ENCODE measurements around the gene CFLAR. TPM values are rescaled to one million over a fixed set of nuclear protein-coding genes. Genes with fewer than 3 reads are reported as not detected.
A peak's percentile ranks its signal among the peaks of the same experiment; 100 is the strongest.
"Not testable (repeated sequence)": the region's sequence is repeated elsewhere in the genome, so short reads cannot be mapped to it uniquely, and the experiment has no call there.

Gene CFLAR
- total RNA-seq, 1 donor from 2014 or later, result 16.7 TPM

- DNase-seq (ENCODE audit: low read depth, low spot score), result no peak
- Mint-ChIP-seq H3K4me1 (peaks cover 9% of the 10 kb centered on the region), H3K27ac (ENCODE audit: unreplicated experiment) (peak overlapping the region; percentile 93), H3K27me3 (ENCODE audit: low read depth) (no peaks in the 10 kb centered on the region), H3K4me3 (no peak overlapping the region), H3K36me3 (ENCODE audit: low read depth) (no peaks in the 10 kb centered on the region), H3K9me3 (no peaks in the 10 kb centered on the region)
- TF ChIP-seq, protein P1, sequence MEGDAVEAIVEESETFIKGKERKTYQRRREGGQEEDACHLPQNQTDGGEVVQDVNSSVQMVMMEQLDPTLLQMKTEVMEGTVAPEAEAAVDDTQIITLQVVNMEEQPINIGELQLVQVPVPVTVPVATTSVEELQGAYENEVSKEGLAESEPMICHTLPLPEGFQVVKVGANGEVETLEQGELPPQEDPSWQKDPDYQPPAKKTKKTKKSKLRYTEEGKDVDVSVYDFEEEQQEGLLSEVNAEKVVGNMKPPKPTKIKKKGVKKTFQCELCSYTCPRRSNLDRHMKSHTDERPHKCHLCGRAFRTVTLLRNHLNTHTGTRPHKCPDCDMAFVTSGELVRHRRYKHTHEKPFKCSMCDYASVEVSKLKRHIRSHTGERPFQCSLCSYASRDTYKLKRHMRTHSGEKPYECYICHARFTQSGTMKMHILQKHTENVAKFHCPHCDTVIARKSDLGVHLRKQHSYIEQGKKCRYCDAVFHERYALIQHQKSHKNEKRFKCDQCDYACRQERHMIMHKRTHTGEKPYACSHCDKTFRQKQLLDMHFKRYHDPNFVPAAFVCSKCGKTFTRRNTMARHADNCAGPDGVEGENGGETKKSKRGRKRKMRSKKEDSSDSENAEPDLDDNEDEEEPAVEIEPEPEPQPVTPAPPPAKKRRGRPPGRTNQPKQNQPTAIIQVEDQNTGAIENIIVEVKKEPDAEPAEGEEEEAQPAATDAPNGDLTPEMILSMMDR (conservative IDR thresholded peaks at IDR 0.05), result no peak
Measured at GRCh38 chr2:201157694-201158093, 41.7 kb downstream of the CFLAR start.

- H3K27me3 Mint-ChIP-seq (ENCODE audit: low read depth), result no peaks in the 10 kb centered on the region
- TF ChIP-seq, protein P1 (conservative IDR thresholded peaks at IDR 0.05), result peak; percentile 78
- peaks cover 9% of the 10 kb centered on the region for H3K4me1 Mint-ChIP-seq
- no peaks in the 10 kb centered on the region for H3K9me3 Mint-ChIP-seq
- H3K4me3 Mint-ChIP-seq, result no peak overlapping the region
- peak; percentile 54 for DNase-seq (ENCODE audit: low read depth, low spot score)
- peak overlapping the region; percentile 93 for H3K27ac Mint-ChIP-seq (ENCODE audit: unreplicated experiment)
- H3K36me3 Mint-ChIP-seq (ENCODE audit: low read depth), result no peaks in the 10 kb centered on the region
Measured at GRCh38 chr2:201158111-201158929, 42.4 kb downstream of the CFLAR start.

DNA sequence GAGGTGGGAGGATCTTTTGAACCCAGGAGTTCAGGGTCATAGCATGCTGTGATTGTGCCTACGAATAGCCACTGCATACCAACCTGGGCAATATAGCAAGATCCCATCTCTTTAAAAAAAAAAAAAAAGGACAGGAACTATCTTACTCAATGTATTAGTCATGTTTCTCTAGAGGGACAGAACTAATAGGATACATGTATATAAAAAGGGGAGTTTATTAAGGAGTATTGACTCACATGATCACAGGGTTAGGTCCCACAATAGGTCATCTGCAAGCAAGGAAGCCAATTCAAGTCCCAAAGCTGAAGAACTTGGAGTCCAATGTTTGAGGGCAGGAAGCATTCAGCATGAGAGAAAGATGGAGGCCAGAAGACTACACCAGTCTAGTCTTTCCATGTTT, 48.2 kb downstream of the CFLAR start:
- H3K27me3 Mint-ChIP-seq (ENCODE audit: low read depth), result peaks cover 7% of the 10 kb centered on the region
- DNase-seq (ENCODE audit: low read depth, low spot score), result no peak
- H3K4me1 Mint-ChIP-seq, result no peaks in the 10 kb centered on the region
- H3K27ac Mint-ChIP-seq (ENCODE audit: unreplicated experiment), result no peak overlapping the region
- no peaks in the 10 kb centered on the region for H3K9me3 Mint-ChIP-seq
- H3K4me3 Mint-ChIP-seq, result no peak overlapping the region
- H3K36me3 Mint-ChIP-seq (ENCODE audit: low read depth), result no peaks in the 10 kb centered on the region
- TF ChIP-seq, protein P1 (conservative IDR thresholded peaks at IDR 0.05), result no peak

- H3K9me3 Mint-ChIP-seq, result no peaks in the 10 kb centered on the region
- TF ChIP-seq, protein P1 (conservative IDR thresholded peaks at IDR 0.05), result no peak
- no peak for DNase-seq (ENCODE audit: low read depth, low spot score)
- H3K27me3 Mint-ChIP-seq (ENCODE audit: low read depth), result peaks cover 24% of the 10 kb centered on the region
- H3K27ac Mint-ChIP-seq (ENCODE audit: unreplicated experiment), result no peak overlapping the region
- no peak overlapping the region for H3K4me3 Mint-ChIP-seq
- no peaks in the 10 kb centered on the region for H3K36me3 Mint-ChIP-seq (ENCODE audit: low read depth)
- H3K4me1 Mint-ChIP-seq, result no peaks in the 10 kb centered on the region
Measured at GRCh38 chr2:201167546-201167945, 51.6 kb downstream of the CFLAR start.

DNA sequence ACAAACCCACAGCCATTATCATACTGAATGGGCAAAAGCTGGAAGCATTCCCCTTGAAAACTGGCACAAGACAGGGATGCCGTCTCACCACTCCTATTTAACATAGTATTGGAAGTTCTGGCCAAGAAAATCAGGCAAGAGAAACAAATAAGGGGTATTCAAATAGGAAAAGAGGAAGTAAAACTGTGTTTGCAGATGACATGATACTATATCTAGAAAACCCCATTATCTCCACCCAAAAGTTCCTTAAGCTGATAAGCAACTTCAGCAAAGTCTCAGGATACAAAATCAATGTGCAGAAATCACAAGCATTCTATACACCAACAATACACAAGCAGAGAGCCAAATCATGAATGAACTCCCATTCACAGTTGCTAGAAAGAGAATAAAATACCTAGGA, 52.5 kb downstream of the CFLAR start:
- DNase-seq (ENCODE audit: low read depth, low spot score); H3K4me3 Mint-ChIP-seq; H3K27ac Mint-ChIP-seq (ENCODE audit: unreplicated experiment); H3K4me1 Mint-ChIP-seq; H3K9me3 Mint-ChIP-seq; H3K36me3 Mint-ChIP-seq (ENCODE audit: low read depth): not testable (repeated sequence)
- H3K27me3 Mint-ChIP-seq (ENCODE audit: low read depth), result peaks cover 24% of the 10 kb centered on the region

- Mint-ChIP-seq H3K9me3 (no peaks in the 10 kb centered on the region), H3K27ac (ENCODE audit: unreplicated experiment) (no peak overlapping the region), H3K36me3 (ENCODE audit: low read depth) (no peaks in the 10 kb centered on the region), H3K4me3 (no peak overlapping the region), H3K27me3 (ENCODE audit: low read depth) (peaks cover 24% of the 10 kb centered on the region), H3K4me1 (no peaks in the 10 kb centered on the region)
- DNase-seq (ENCODE audit: low read depth, low spot score), result no peak
- TF ChIP-seq, protein P1 (conservative IDR thresholded peaks at IDR 0.05), result no peak
Measured at GRCh38 chr2:201171259-201171814, 55.4 kb downstream of the CFLAR start.

All from neural crest cell (in vitro differentiated cells).